ENCODE measurements around the gene CAMK1D. TPM values are rescaled to one million over a fixed set of nuclear protein-coding genes. Genes with fewer than 3 reads are reported as not detected.

Gene CAMK1D
- total and polyA plus RNA-seq, 2 of the 4 experiments (the other 2 are of a cell fraction), result 5.0 to 5.3 TPM

GRCh38 chr10:12603766-12604470 lies 254.6 kb downstream of the CAMK1D start:
- Histone ChIP-seq H3K4me3 (ENCODE audit: insufficient read depth, low read depth, low read length) (no peak overlapping the region), H2AK5ac (ENCODE audit: low read depth, low read length) (no peak overlapping the region), H3K9me1 (ENCODE audit: insufficient read depth, low read length) (no peaks in the 10 kb centered on the region), H3K9ac (ENCODE audit: low read depth, low read length) (no peak overlapping the region), H2BK5ac (ENCODE audit: low read depth, low read length, poor library complexity, severe bottlenecking) (no peak overlapping the region), H3K4me2 (ENCODE audit: low read depth, low read length) (no peak overlapping the region), H3K56ac (ENCODE audit: extremely low read depth, insufficient read depth, low read length) (no peak overlapping the region), H3K18ac (ENCODE audit: low read depth, low read length) (no peak overlapping the region), H2BK15ac (ENCODE audit: low read depth, low read length) (no peak overlapping the region), H3K9me3 (ENCODE audit: control insufficient read depth, insufficient read depth, low read length) (no peaks in the 10 kb centered on the region), H3K23ac (ENCODE audit: low read depth, low read length) (no peak overlapping the region), H3K36me3 (ENCODE audit: control insufficient read depth, insufficient read depth, low read length) (no peaks in the 10 kb centered on the region), H4K5ac (ENCODE audit: low read depth, low read length) (no peak overlapping the region), H2AK9ac (replicated peaks; ENCODE audit: low read depth, low read length, poor library complexity) (no peak overlapping the region), H3K27ac (ENCODE audit: insufficient read depth, low read length) (no peak overlapping the region), H4K20me1 (ENCODE audit: insufficient read depth, low read length) (no peaks in the 10 kb centered on the region), H2BK20ac (ENCODE audit: low read depth, low read length) (no peak overlapping the region), H2AFZ (replicated peaks; ENCODE audit: low read length, poor library complexity) (no peak overlapping the region), H3K4me1 (ENCODE audit: control insufficient read depth, insufficient read depth, low read length) (peaks cover 8% of the 10 kb centered on the region; the same call in 1 of the 2 replicates), H4K8ac (ENCODE audit: low read depth in 2 of 2, low read length in 2 of 2) (no peak overlapping the region), H3K14ac (replicated peaks; ENCODE audit: low read depth, low read length) (no peak overlapping the region), H3K27me3 (ENCODE audit: control insufficient read depth, insufficient read depth, low read length) (no peaks in the 10 kb centered on the region), H3K4ac (ENCODE audit: low read depth, low read length) (no peak overlapping the region), H4K91ac (ENCODE audit: insufficient read depth, low read depth, low read length) (no peak overlapping the region), H3K79me1 (ENCODE audit: low read depth in 1 of 2, low read length in 2 of 2) (no peaks in the 10 kb centered on the region), H2BK120ac (ENCODE audit: low read depth, low read length) (no peak overlapping the region)
- dilution Hi-C loops (cut with HindIII; ENCODE audit: low sequenced_read_pairs, unreplicated experiment), result no loop called here
- whole genome bisulfite sequencing, 2 experiments (ENCODE audit: extremely low coverage in 2 of 2, insufficient read length in 1 of 2), result 83% methylated on average over 8 of the region's 11 CpGs; no CpG with 5 or more reads in 1 of the 2 experiments
- in situ Hi-C loops (cut with MboI; ENCODE audit: low sequenced_read_pairs), result no loop called here
- POLR2A ChIA-PET (ENCODE audit: unreplicated experiment), result no interaction called here
- CTCF ChIA-PET, result no interaction called here
- no peak for DNase-seq
- intact Hi-C loops (cut with micrococcal nuclease), result no loop called here
- BruUV-seq (replicated peaks), result no TSS peak
- ATAC-seq (ENCODE audit: low read depth), result no peak
- no peak for TF ChIP-seq ELK1 (IDR thresholded peaks at IDR 0.05; ENCODE audit: borderline replicate concordance, low read depth, low read length)
- no peak for TF ChIP-seq POLR2A (IDR thresholded peaks at IDR 0.05; ENCODE audit: low read depth, low read length)
- TF ChIP-seq CEBPB (IDR thresholded peaks at IDR 0.05; ENCODE audit: low read depth, low read length), result 0 out of 2 replicates have a peak, but pooled peaks have one; percentile 7
- no peak for TF ChIP-seq RCOR1 (IDR thresholded peaks at IDR 0.05; ENCODE audit: insufficient replicate concordance, low read length)
- TF ChIP-seq MXI1 (IDR thresholded peaks at IDR 0.05; ENCODE audit: borderline replicate concordance, low read depth, low read length), result no peak
- no peak for TF ChIP-seq MAFK (IDR thresholded peaks at IDR 0.05; ENCODE audit: low read depth, low read length)
- TF ChIP-seq CHD1 (IDR thresholded peaks at IDR 0.05; ENCODE audit: low read depth, low read length), result no peak

All from IMR-90 (cell line).